SH-SY5Y (cell line): Measurements from ENCODE around the gene POMP.

ENCODE experiments used
- GATA2 ChIP-seq: IDR thresholded peaks from 2 replicates; pipeline ENCODE4 v1.6.1; 2011; ENCODE audit warnings: mild to moderate bottlenecking, low read depth, low read length
- GATA3 ChIP-seq: IDR thresholded peaks from 2 replicates; pipeline ENCODE4 v1.6.1; 2011; ENCODE audit warnings: low read depth, mild to moderate bottlenecking, low read length, moderate library complexity

DNA sequence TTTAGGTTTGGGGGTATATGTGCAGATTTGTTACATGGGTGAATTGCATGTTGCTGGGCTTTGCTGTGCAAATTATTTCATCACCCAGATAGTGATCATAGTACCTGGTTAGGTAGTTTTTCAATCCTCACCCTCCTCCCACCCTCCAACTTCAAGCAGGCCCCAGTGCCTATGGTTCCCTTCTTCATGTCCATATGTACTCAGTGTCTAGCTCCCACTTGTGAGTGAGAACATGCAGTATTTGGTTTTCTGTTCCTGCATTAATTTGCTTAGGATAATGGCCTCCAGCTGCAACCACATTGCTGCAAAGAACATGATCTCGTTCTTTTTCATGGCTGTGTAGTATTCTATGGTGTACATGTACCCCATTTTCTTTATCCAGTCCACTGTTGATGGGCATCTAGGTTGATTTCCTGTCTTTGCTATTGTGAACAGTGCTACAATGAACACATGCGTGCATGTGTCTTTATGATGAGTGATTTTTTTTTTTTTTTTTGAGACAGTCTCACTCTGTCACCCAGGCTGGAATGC, 42.9 kb upstream of the POMP start:
- TF ChIP-seq GATA3 (no peak), GATA2 (no peak)
